ENCODE data around the gene PYGM.

GRCh38 chr11:64751136-64751535 lies 8.6 kb downstream of the PYGM start:
- TF ChIP-seq CTCF (conservative IDR thresholded peaks at IDR 0.05 in 1 of 2, IDR thresholded peaks at IDR 0.05 in 1 of 2; ENCODE audit: extremely low read depth in 1 of 2, insufficient read depth in 1 of 2, low read depth in 1 of 2, low read length in 2 of 2) (no peak), EZH2 (IDR thresholded peaks at IDR 0.05; ENCODE audit: borderline replicate concordance, low read length) (no peak)

Data from mammary epithelial cell (primary cell).